CD4-positive, alpha-beta T cell treated with Interleukin-12 subunit alpha and Interleukin-12 subunit beta, for 1 hour (primary cell): Measurements from ENCODE around the gene LGR5.
"Not testable (repeated sequence)": the region's sequence is repeated elsewhere in the genome, so short reads cannot be mapped to it uniquely, and the experiment has no call there.

Experiments used
- DNase-seq: peaks from one replicate; pipeline ENCODE4 v3.0.0-alpha.2; 2020

Gene LGR5

DNA sequence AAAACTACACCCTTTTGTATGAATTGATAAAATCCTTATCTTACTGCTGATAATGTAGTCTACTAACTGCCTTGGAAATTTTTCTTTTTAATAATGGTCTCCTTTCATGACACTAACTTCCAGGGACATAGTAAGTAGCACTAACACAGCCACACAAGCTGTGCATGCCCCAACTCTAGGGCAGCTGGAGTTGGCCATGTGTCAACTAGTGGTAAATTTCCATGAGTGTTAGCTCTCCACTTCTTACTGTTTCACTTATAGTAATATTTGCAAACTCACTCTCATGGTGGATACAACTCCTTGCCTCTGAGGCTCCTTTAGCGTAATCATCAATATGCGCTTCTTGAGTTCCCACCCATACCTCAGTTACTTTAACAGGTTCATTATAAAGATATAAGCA is 38.0 kb downstream of the LGR5 start:
- DNase-seq: no peak

DNA sequence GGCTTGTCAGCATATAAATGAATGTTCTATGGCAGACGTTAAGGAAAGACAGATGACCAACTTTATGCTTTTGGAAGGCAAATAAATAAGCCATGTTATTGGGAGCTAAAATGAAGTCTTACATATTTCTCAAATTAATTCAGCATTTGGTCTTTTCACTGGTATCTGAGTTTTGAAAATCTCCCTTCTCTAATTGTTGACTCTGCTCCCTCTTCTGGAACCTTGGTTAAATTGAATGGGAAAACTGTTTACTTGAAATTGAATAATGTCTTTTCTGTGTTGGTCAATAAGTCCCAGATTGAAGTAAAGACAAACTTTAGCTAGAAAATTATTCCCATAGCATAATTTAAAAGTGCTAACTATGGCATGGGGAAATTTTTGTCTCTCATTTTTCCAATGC is 38.7 kb downstream of the LGR5 start:
- no peak for DNase-seq

DNA sequence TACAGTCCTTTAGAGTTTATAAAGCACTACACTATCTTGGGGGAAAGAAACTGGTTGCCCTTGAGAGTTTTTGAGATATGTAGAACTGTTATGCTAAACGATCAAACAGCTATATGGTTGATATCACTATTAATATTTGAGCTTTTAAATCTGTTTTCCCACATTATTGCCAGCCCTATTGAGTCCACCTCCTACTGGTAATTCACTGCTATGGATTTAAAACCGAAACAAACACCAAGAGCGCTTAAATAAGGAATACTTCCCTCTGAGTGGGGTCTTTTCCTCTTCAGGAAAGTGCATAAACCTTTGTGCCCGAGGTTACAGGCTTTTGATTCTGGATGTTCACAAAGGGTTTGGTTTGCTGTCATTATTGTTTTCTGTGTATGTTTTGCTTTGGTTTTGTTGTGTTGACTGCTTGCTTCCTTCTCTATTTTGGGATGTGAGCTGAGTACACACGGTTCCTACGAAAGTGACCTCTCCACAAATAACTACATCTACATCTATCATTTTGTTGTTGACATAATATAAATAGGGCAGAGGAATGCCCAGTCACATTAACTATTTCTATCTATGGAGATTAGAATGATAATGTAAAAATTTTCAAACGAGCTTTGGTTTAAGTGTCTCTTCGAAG is 44.8 kb downstream of the LGR5 start:
- no peak for DNase-seq

DNA sequence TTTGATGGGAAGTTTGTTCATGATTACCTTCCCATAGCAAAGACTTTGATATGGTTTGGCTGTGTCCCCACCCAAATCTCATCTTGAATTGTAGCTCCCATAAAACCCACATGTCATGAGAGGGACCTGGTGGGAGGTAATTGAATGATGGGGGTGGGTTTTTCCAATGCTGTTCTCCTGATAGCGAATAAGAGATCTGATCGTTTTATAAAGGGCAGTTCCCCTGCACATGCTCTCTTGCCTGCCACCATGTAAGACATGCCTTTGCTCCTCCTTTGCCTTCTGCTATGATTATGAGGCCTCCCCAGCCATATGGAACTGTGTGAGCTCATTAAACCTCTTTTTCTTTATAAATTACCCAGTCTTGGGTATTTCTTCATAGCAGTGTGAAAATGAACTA is 51.2 kb downstream of the LGR5 start:
- not testable (repeated sequence) for DNase-seq

DNA sequence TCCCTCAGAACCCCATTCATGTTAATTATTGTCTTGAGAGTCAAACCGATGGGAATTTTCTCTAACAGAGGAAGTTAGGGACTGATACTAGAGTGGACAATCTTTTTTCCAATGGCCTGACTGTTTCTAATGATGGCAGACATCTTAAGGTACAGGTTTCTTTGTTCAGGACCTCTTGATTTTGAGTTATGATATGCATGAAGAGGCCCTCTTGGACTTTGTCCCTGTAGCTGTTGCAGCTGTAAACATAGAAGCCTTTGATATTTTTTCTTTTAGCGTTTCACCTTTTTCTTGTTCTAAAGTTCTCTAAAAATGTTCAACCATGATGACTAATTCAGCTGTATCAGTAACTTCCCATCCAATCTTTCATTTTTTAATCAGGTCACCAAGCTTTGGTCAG is 53.0 kb downstream of the LGR5 start:
- DNase-seq: no peak

DNA sequence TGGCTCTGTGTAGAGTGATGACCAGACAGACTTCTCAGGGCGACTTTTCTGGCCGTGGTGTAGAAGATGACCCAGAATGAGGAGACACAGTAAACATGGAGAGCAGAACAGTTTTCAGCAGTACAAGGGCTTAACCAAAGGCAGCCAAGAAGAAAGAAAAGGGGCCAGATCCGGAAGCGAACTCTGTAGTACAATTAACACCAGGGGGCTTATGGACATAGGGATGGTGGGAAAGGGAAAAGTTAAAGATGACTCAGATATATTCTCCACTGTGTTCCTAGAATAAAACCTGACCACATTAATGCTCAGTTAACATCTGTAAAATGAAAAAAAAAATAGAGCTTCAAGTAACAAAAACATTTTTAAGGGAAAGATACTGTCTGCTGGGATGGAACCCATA is 60.2 kb downstream of the LGR5 start:
- DNase-seq: no peak

DNA sequence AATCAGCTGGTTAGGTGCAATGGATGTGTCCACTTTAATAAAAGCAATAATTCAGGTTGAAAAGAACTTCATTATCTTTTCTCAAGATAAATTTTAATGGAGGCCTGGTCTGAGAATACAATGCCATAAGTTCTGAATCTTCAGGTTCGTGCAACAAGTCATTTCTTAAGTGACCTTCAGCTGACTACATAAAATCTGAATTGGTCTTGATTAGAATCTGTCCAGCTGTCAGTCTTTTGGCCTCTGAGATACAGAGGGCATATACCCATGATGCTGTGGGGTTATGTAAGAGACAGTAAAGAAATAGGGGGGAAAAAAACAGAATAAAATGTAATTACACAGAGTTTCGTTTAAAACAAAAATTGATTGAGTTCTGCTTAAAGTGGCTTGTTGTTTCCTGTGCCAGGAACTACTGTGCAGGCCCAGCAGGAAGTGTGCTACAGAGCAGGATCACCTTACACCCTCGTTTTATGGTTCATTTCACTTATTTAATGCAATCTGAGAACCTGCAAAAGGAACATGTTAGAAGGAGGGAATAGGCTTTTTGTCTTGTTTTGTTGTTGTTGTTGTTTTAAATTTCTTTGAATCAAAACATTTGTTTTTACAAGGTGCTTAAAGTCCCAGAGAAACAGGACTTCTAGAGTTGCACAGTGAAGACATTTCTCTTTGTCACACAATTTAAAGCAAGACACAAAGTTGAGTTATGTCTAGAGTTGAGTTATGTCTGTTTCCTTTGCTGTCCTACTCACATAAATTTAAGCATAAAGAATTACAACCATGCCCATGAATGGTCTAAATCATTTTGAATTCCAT is 64.2 kb downstream of the LGR5 start:
- no peak for DNase-seq

DNA sequence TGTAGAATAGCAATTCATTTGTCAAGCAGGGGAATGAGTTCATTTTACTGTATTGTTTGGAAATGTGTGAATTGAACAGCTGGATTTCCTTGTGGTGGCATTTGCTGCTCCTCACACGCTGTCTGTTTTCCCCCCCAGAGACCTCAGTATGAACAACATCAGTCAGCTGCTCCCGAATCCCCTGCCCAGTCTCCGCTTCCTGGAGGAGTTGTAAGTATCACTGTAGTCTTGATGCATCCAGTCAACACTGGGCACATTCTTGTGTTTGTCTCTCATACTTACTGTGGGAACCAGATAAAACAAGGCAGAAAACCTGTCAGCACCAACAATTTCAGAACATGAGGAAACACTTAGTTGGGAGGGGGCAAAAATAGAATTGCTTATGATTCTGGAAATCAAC is 64.9 kb downstream of the LGR5 start:
- no peak for DNase-seq

DNA sequence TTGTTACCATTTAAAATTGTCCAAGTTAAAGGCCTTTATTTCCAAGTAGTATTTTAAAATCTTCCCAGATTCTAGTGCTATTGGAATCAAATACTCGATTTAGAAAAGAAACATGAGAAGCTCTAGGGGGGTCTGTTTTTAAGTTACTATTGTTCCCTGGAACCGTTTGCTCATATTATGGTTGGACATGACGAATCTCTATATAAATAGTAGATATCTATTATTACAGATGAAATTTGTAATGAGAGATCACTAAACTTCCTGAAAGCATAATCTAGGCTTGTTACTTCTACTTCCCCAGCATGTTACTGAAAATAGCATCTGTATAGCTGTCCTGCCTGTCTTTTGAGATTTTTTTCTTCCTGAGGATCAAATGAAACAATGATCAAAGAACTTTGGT is 70.1 kb downstream of the LGR5 start:
- DNase-seq: no peak

DNA sequence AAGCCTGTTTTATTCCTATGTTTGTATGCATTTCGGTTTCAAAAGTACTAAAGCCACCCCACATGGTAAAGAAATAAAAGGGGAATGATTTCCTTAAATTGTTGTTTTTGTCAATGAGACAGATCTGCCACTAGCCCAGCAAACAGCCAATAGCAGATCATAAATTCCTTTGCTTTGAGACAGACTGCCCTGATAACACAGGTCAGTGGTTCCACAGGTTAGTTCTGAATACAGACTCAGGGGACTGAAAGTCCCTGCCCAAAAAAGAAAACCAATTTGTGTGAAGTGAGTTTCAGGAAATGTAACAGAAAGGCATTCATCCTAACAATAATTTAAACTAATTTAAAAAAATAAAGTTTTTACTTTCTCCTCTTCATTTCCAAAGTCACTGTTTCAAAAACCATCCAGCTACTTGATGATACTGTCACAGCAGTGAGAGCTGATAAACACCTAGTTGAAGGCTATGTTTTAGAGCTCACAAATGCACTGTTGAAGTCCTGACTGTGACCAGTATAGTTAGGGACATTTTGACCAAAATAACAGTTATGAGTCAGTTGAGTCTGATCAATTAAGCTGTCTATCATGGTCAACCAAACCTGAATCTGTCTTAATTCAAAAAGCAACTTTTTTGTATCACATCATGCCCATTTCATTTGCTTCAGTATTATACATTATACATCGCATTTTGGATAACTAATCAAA is 77.7 kb downstream of the LGR5 start:
- DNase-seq: no peak

DNA sequence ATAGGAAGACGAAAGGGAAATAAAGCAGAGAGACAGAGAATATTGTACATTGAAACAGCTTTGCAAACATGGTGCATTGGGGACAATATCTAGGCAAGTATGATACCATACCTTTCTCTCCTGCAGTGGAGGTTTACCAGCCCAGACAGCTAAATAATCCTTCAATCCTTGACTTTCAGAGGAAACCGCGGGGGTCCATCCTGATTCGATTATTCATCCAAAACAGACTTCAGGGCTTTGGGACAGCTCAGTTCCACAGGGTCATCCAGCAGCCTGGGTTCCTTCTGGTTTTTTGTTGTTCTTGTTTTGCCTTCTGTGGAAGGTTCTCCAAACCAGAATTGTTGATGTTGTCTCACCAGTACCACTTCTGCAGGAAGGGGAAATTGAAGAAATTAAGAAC is 81.5 kb downstream of the LGR5 start:
- no peak for DNase-seq

DNA sequence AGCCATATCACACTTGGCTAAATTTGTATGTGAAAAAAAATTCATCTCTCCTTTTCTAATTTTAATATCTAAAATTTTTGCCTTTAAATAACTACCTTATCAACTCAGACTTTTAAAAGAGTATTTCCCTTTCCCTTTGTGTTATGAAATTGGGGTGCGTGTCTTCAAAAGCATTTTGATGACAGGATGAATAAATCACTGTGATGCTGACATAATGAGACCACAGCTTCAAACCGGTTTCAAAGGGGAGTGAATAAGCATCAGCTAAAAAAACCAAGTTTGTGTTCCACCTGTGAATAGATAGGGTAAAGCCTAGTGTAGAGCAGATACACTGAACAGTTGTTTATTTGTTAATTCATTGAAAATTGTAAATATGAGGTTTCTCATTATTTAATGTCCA is 85.0 kb downstream of the LGR5 start:
- no peak for DNase-seq

DNA sequence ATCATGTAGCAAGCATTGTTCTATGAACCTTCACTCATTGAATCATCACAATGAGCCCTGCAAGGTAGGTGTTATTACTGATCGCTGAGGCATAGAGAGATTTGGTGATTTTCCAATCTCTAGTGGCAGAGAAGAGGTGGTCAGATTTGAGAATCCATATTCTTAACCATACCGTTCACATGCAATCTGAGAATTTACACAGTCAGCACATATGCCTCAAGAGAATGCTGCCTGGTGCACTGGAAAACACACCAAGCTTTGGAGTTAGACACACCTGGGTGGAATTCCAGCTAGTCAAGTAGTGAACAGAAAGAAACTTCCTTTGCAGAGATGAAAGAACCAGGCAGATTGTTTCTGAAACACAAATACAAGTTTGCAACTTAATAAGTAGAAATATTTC is 94.1 kb downstream of the LGR5 start:
- DNase-seq: no peak

DNA sequence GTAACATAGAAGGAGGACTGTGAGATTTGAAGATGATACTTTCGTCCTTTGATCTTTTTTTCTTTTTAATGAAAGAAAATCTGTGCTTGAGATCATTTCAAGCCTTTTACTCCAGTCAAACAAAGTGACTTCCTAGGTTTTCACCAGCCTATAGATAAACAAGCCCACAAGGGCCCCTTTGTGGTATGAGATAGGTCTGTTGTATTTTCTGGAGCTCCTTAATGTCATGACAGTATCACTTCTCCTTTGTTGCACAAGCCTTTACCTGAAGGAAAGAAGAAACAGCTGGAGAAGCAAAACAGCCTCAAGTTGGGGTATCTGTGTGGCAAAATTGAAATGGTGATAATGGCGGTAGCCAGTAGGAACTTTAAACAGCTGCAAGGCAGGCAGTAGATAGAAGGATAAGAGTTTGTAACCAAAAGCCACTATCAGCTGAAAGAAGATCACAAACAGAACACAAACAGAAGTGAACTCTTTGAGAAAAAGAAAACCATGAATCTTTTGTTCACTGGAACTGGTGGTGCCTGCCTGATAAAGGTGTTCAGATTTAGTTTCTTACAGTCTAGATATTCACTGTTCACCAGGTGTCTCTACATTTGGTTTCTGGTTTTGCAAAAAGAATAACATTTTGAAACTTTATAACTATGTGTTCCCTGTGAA is 96.8 kb downstream of the LGR5 start:
- DNase-seq: no peak

DNA sequence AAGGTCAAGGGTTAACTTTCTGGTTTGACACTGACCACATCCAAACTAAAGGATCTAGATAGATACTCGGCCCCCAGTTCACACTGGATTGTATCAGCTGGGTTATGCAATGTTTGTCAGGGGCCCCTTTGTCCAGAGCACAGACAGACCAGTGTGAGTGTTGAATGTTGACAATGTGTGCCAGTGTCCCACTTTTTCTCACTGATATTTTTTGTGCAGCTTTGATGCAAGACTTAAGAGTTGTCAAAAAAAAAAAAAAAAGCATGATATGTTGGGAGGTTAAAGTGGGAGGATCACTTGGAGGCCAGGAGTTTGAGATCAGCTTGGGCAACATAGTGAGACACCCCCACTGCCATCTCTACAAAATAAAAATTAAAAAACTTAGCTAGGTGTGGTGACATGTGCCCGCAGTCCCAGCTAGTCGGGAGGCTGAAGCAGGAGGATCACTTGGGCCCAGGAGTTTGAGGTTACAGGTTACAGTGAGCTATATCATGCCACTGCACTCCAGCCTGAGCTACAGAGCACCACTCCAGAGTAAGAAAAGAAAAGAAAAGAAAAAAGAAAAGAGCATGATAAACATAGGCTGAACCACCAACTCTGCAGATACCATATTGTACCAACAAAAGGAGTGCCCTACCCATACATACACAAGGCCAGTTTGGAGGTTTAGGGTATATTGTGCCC is 97.5 kb downstream of the LGR5 start:
- DNase-seq: no peak

DNA sequence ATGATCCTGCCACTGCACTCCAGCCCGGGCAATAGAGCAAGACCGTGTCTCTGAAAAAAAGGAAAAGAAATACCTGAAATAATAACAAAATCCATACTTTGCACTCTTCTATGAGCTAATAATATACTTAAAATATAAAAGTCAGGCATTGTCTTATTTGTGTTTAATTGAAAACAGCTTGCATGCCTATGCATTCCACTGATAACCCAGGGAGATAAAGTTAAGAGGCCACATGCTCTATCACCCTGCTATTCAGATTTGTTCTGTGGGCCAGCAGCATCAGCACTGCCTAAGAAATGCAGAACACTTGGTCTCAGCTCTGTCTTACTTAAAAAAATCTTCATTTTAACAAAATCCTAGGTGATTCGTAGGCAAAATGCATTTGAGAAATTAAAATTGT is 99.2 kb downstream of the LGR5 start:
- DNase-seq: no peak

DNA sequence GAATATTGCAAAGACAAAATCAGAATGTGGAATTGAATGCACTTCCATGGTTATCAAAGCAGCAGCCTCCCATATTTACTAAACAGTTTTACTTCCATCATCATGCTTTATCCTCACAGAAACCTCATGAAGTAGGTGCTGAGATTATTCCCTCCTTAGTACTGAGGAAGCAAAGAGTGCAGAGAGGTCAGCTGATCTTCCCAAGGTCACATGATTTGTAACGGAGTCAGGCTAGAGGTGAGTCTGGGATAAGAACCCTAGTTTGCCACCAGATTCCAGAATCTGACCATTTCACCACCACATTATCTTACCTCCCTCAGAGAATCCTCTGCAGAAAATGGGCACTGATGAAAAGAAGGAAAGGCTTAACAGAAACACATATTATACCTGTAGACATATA is 102.0 kb downstream of the LGR5 start:
- no peak for DNase-seq

DNA sequence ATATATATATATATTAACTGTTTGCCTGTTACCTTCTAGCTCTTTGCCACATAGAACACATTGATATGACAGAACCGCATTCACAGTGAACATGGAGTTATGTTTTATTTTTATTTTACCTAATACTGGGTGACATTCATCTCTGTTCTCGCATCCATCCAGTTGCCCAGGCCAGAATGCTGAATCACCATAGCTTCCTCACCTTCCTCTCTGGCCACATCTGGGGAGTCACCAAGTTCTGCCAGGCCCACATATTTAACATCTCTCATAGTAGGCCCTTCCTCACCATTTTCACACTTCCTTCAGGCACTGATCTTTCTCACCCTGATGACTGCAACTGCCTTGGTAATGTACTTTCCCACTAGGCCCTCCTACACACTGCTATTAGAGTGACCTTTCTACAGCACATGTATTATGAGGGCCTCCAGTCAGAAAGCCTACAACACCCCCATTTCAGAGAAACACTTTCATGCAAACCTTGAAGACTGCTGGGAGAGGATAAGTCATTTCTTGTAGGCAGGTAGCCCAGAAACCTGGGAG is 106.8 kb downstream of the LGR5 start:
- no peak for DNase-seq

DNA sequence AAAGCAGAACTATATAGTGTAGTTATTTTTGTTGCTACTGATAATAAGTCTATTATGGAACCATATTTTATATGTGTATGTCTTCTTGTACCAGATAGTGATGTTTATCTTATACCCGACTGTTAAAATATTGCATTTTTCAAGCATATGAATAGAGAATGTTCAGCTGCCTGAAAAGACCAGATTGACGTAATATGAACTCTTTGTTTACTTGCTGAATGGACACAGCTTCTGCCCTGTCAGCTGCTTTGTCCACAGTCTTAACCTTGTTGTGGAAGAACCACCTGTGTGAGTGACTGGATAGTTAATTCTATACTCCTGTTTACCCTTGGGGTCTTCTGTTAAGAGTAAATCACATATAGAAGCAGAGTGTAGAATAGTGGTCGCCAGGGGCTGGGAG is 109.3 kb downstream of the LGR5 start:
- DNase-seq: no peak

DNA sequence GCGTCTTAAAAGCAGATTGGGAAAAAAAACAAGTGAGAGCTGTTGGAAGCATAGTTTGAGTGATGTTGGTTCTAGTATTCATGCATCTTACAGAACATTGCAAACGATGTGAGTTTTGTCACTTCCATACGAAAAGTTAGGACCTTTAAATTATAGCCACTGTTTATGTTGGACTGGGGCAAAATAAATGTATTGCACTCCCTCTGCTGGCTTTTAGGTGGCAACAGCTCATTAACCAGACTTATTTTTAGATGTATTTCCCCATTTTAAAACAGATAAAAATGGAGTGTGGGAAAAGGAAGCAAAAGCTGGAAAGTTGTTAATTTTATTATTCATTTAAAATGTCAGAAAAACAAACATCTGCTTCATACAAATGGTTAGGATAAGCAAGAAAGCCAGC is 111.9 kb downstream of the LGR5 start:
- DNase-seq: no peak

DNA sequence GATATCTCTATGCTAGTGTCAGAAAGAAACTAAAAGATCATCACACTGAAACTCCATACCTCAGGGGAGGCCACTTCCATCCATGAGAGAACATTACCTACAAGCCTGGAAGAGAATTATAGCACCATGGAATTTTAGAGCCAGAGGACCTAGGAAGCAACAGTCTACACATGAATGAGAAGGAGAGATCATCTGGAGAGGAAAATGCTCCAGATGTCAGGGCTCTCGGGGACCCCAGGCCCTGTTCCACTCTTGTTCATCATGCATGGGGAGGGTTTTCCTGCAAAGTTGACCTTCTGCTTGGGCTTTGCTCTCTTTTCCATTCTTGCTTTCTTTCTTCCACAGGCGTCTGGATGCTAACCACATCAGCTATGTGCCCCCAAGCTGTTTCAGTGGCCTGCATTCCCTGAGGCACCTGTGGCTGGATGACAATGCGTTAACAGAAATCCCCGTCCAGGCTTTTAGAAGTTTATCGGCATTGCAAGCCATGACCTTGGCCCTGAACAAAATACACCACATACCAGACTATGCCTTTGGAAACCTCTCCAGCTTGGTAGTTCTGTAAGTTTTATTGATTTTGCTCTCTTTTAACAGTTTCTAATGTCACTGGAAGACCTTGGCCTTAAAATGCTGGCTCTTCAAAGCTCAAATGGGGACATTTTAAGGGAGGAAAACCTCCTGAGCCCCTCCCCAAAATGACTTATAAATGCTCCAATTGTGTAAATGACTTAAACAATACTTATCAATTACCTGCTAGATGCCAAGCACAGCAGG is 113.3 kb downstream of the LGR5 start:
- DNase-seq: no peak

DNA sequence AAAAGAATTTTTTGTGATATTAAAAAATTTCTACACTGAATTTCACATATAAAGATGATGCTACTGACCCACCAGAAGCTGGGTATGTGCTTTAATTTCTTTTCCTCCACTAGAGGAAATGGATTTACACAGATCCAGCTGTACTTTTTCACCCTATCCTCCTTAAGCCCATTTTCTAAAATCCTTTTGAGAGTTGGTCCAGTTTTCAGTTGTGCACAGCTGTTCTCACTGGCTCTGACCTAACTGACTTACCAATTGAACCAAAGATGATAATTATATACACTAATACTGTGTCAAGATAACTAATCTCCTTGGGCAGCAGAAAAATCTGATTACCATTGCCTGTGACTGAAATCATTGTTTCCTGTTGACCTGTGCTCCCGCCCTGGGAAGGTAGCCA is 115.6 kb downstream of the LGR5 start:
- no peak for DNase-seq
